ENCODE measurements around the gene AKAP10. TPM values are rescaled to one million over a fixed set of nuclear protein-coding genes. Genes with fewer than 3 reads are reported as not detected.

Gene AKAP10
- total RNA-seq, 3 donors from 2014 or later (not counting 1 experiment from before 2014, with no cell fraction given): 46.2 to 60.9 (median 48.6) TPM

DNA sequence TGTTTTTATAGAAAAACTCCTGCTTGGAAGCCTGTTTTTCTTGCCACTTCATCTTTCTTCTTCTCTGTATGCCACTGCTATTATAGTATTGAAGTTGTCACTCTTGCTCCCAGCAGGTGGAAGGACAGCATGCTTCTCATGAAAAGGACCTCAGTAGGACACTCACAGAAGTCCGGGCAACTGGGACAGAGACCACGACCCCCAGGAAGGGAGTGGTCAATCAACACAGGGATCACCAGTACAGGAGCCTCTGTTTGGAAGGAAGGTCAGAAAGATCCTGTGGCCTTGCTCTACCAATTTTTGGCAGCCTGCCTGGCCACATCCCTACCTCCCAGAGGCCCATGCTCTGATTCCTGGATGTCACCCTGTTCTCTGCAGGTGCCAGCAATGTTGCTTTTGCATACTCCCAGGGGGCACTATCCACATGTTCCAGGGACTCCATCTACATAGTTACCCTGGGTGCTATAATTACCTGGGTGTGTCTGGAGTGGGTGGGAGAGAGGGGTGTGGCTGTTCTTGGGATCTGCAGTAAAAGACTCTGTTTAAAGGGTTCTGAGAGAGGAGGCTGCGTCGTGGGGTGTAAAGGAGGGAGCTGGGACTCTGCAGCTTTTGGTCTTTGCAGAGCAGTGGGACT, 13.7 kb upstream of the AKAP10 start:
- no peaks in the 10 kb centered on the region for H3K4me1 Mint-ChIP-seq
- H3K9me3 ChIP-seq (ENCODE audit: control insufficient read depth, insufficient read depth, low read length): no peaks in the 10 kb centered on the region
- no peak overlapping the region for H3K4me3 ChIP-seq (ENCODE audit: low read length)
- intact Hi-C loops (cut with micrococcal nuclease): no loop called here
- H3K27ac Mint-ChIP-seq: no peak overlapping the region
- TF ChIP-seq, protein P1, sequence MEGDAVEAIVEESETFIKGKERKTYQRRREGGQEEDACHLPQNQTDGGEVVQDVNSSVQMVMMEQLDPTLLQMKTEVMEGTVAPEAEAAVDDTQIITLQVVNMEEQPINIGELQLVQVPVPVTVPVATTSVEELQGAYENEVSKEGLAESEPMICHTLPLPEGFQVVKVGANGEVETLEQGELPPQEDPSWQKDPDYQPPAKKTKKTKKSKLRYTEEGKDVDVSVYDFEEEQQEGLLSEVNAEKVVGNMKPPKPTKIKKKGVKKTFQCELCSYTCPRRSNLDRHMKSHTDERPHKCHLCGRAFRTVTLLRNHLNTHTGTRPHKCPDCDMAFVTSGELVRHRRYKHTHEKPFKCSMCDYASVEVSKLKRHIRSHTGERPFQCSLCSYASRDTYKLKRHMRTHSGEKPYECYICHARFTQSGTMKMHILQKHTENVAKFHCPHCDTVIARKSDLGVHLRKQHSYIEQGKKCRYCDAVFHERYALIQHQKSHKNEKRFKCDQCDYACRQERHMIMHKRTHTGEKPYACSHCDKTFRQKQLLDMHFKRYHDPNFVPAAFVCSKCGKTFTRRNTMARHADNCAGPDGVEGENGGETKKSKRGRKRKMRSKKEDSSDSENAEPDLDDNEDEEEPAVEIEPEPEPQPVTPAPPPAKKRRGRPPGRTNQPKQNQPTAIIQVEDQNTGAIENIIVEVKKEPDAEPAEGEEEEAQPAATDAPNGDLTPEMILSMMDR (IDR thresholded peaks at IDR 0.05): no peak
- no peaks in the 10 kb centered on the region for H3K36me3 Mint-ChIP-seq
- H3K27me3 ChIP-seq (ENCODE audit: control insufficient read depth, insufficient read depth, low read length): no peaks in the 10 kb centered on the region
- WGBS (ENCODE audit: insufficient coverage): 56% methylated on average over 4 of the region's 4 CpGs
- ATAC-seq (no peak), DNase-seq (no peak)
- H3K9me3 Mint-ChIP-seq: no peaks in the 10 kb centered on the region
- no peak overlapping the region for H3K4me3 Mint-ChIP-seq
- peaks cover 10 to 11% of the 10 kb centered on the region in 2 donors for H3K27me3 Mint-ChIP-seq (ENCODE audit: low read depth in 2 of 2)
- peaks cover 5% of the 10 kb centered on the region for H3K4me1 ChIP-seq (ENCODE audit: control insufficient read depth, insufficient read depth, low read length)
- H3K36me3 ChIP-seq (ENCODE audit: control insufficient read depth, insufficient read depth, low read length): no peaks in the 10 kb centered on the region
- H3K27ac ChIP-seq (ENCODE audit: low read length): no peak overlapping the region

DNA sequence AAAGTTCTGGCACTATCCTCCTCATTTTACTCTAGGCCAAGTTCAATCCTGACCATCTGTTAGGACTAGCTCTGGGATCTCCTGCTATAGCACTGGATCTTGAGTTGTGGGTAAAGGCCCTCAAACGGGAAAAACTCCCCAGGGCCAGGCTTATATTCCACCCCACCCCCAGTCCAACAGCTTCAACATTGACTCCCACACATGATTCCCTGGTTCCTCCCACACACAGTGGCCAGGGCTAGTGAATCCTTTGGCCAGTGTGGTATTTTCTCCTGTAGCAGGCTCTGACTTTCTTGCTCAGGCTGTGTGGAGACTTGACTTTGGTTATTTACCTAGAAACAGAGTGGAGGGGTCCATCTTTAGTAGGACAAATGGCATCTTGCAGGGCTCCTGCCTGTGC, 10.3 kb upstream of the AKAP10 start:
- Mint-ChIP-seq H3K9me3 (no peaks in the 10 kb centered on the region), H3K4me3 (no peak overlapping the region), H3K27ac (no peak overlapping the region), H3K36me3 (no peaks in the 10 kb centered on the region), H3K4me1 (no peaks in the 10 kb centered on the region), H3K27me3 (ENCODE audit: low read depth in 2 of 2) (peaks cover 6 to 10% of the 10 kb centered on the region in 2 donors)
- TF ChIP-seq, protein P1 (IDR thresholded peaks at IDR 0.05): no peak
- Histone ChIP-seq H3K4me1 (ENCODE audit: control insufficient read depth, insufficient read depth, low read length) (peaks cover 2% of the 10 kb centered on the region), H3K4me3 (ENCODE audit: low read length) (no peak overlapping the region), H3K27ac (ENCODE audit: low read length) (no peak overlapping the region), H3K27me3 (ENCODE audit: control insufficient read depth, insufficient read depth, low read length) (no peaks in the 10 kb centered on the region), H3K36me3 (ENCODE audit: control insufficient read depth, insufficient read depth, low read length) (no peaks in the 10 kb centered on the region), H3K9me3 (ENCODE audit: control insufficient read depth, insufficient read depth, low read length) (no peaks in the 10 kb centered on the region)
- WGBS (ENCODE audit: insufficient coverage): 71% methylated on average over 1 of the region's 1 CpG
- intact Hi-C loops (cut with micrococcal nuclease): no loop called here
- ATAC-seq: no peak
- DNase-seq: no peak

DNA sequence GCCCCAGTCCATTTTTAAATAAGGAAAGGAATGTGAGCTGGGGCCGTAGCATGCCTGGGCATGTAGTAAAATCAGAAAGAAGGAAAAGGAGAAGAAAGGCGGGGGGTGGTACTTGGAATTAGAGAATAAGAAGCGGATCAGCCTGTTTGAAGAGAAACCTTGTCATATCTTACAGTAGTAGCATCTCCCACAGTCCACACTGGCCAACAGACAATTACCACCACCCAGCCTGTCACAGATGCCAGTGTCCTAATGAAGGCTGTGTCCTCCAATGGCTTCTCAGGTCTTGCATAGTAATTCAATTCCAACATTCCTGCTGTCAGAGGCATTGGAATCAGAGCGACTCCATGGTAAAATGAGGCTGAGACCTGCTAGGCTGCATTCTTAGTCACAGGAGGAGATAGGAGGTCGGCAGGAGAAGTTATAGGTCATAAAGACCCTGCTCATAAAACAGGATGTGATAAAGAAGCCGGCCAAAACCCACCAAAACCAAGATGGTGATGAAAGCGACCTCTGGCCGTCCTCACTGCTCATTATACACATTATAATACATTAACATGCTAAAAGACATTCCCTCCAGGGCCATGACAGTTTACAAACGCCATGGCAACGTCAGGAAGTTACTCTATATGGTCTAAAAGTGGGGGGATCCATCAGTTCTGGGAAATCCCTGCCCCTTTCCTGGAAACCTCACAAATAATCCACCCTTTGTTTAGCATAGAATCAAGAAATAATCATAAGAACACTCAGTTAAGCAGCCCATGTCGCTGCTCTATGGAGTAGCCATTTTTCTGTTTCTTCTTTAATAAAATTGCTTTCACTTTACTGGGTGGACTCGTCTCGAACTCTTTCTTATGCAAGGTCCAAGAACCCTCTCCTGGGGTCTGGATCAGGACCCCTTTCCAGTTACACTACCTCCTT, 9.6 kb upstream of the AKAP10 start:
- H3K4me1 Mint-ChIP-seq: no peaks in the 10 kb centered on the region
- H3K4me1 ChIP-seq (ENCODE audit: control insufficient read depth, insufficient read depth, low read length): no peaks in the 10 kb centered on the region
- no peaks in the 10 kb centered on the region for H3K36me3 Mint-ChIP-seq
- no peak for ATAC-seq
- intact Hi-C loops (cut with micrococcal nuclease): no loop called here
- peaks cover 6 to 10% of the 10 kb centered on the region in 2 donors for H3K27me3 Mint-ChIP-seq (ENCODE audit: low read depth in 2 of 2)
- H3K9me3 Mint-ChIP-seq: no peaks in the 10 kb centered on the region
- no peaks in the 10 kb centered on the region for H3K36me3 ChIP-seq (ENCODE audit: control insufficient read depth, insufficient read depth, low read length)
- TF ChIP-seq, protein P1 (IDR thresholded peaks at IDR 0.05): no peak
- no peak overlapping the region for H3K4me3 ChIP-seq (ENCODE audit: low read length)
- H3K27ac Mint-ChIP-seq: no peak overlapping the region
- H3K27ac ChIP-seq (ENCODE audit: low read length): no peak overlapping the region
- WGBS (ENCODE audit: insufficient coverage): 86% methylated on average over 13 of the region's 13 CpGs
- no peak for DNase-seq
- H3K9me3 ChIP-seq (ENCODE audit: control insufficient read depth, insufficient read depth, low read length): no peaks in the 10 kb centered on the region
- no peak overlapping the region for H3K4me3 Mint-ChIP-seq
- no peaks in the 10 kb centered on the region for H3K27me3 ChIP-seq (ENCODE audit: control insufficient read depth, insufficient read depth, low read length)
